HepG2 (cell line): ENCODE measurements around the gene FOXS1. TPM values are rescaled to one million over a fixed set of nuclear protein-coding genes. Genes with fewer than 3 reads are reported as not detected.

Experiments
- BRD4 ChIP-seq: sonication (generic); formaldehyde crosslinking; IDR thresholded peaks from 2 replicates; pipeline ENCODE4 v1.4.0; 2020; ENCODE audit warnings: missing genetic modification reagents
- GFI1 ChIP-seq: sonication (generic); formaldehyde crosslinking; IDR thresholded peaks from 2 replicates; pipeline ENCODE4 v1.5.0; 2020; ENCODE audit warnings: missing genetic modification reagents, mild to moderate bottlenecking, borderline replicate concordance
- GTF3A ChIP-seq: sonication (generic); formaldehyde crosslinking; conservative IDR thresholded peaks from 2 replicates; pipeline ENCODE4 v1.4.0; 2020; ENCODE audit warnings: mild to moderate bottlenecking, missing genetic modification reagents
- KDM6A ChIP-seq: IDR thresholded peaks from 2 replicates; pipeline ENCODE4 v1.6.1; 2016; ENCODE audit warnings: low read depth
- KLF15 ChIP-seq: sonication (generic); formaldehyde crosslinking; IDR thresholded peaks from 2 replicates; pipeline ENCODE4 v1.8.1; 2023; ENCODE audit warnings: borderline replicate concordance, mild to moderate bottlenecking, inconsistent platforms, missing genetic modification reagents, mixed read lengths
- MEIS1 ChIP-seq: sonication (generic); formaldehyde crosslinking; IDR thresholded peaks from 2 replicates; pipeline ENCODE4 v1.9.0; 2021; ENCODE audit warnings: mild to moderate bottlenecking, missing genetic modification reagents, moderate library complexity, borderline replicate concordance
- PAF1 ChIP-seq: IDR thresholded peaks from 2 replicates; pipeline ENCODE4 v1.6.1; 2016; ENCODE audit warnings: missing genetic modification reagents, missing compliant biosample characterization
- POGZ ChIP-seq: sonication (generic); formaldehyde crosslinking; IDR thresholded peaks from 2 replicates; pipeline ENCODE4 v1.4.0; 2020; ENCODE audit warnings: mild to moderate bottlenecking, missing genetic modification reagents
- PPARG ChIP-seq: conservative IDR thresholded peaks from 2 replicates; pipeline ENCODE4 v1.6.1; 2016; ENCODE audit warnings: missing biosample characterization, missing genetic modification reagents
- SAFB2 ChIP-seq: sonication (generic); formaldehyde crosslinking; IDR thresholded peaks from 2 replicates; pipeline ENCODE4 v1.5.1; 2020; ENCODE audit warnings: missing genetic modification reagents, low read depth, mild to moderate bottlenecking, borderline replicate concordance
- SP2 ChIP-seq: sonication (generic); formaldehyde crosslinking; IDR thresholded peaks from 2 replicates; pipeline ENCODE4 v1.5.1; 2020; ENCODE audit warnings: mild to moderate bottlenecking, missing genetic modification reagents
- ZMYM2 ChIP-seq: sonication (generic); formaldehyde crosslinking; IDR thresholded peaks from 2 replicates; pipeline ENCODE4 v1.8.0; 2022; ENCODE audit warnings: mild to moderate bottlenecking, missing genetic modification reagents
- ZNF20 ChIP-seq: sonication (generic); formaldehyde crosslinking; IDR thresholded peaks from 2 replicates; pipeline ENCODE4 v1.4.0; 2020; ENCODE audit warnings: mild to moderate bottlenecking, moderate library complexity, missing genetic modification reagents
- ZNF296 ChIP-seq: sonication (generic); formaldehyde crosslinking; conservative IDR thresholded peaks from 2 replicates; pipeline ENCODE4 v1.5.0; 2020; ENCODE audit warnings: mild to moderate bottlenecking, missing genetic modification reagents
- ZNF333 ChIP-seq: sonication (generic); formaldehyde crosslinking; IDR thresholded peaks from 2 replicates; pipeline ENCODE4 v1.4.0; 2020; ENCODE audit warnings: mild to moderate bottlenecking, missing genetic modification reagents, borderline replicate concordance
- ZNF737 ChIP-seq: sonication (generic); formaldehyde crosslinking; IDR thresholded peaks from 2 replicates; pipeline ENCODE4 v1.5.0; 2020; ENCODE audit warnings: missing genetic modification reagents, mild to moderate bottlenecking, borderline replicate concordance
- polyA plus RNA-seq, 8 experiments: library from polyadenylated mRNA; depleted of rRNA in 3 of 8; stranded (reverse) in 7 of 8; unstranded in 1 of 8; fragments of >200 nt; fragmentation: Illumina TruSeq in 4 of 8; extraction: Trizol in 4 of 8; gene quantifications; 2 replicates each; pipeline versions ENCODE4 v1.2.1 to v1.2.3, GENCODE V29; 2011 to 2016; ENCODE audit warnings: low read depth in 4 of 8, missing spikeins in 1 of 8, mixed read lengths in 1 of 8; ENCODE audit not compliant: insufficient read depth in 1 of 8
- total RNA-seq, 5 experiments: library from RNA; depleted of rRNA; stranded (reverse); fragments of >200 nt; fragmentation: Illumina TruSeq; extraction: Trizol; gene quantifications; 2 replicates each; pipeline ENCODE4 v1.2.3, GENCODE V29; 2016; ENCODE audit warnings: low read depth in 1 of 5
- TF ChIP-seq, protein P1 (sequence below), 2 experiments: sonication (generic) in 1 of 2; formaldehyde crosslinking in 1 of 2; IDR thresholded peaks; 2 replicates each; pipeline versions ENCODE4 v1.4.0 to v1.6.1; 2018 to 2020; ENCODE audit warnings: missing genetic modification reagents in 2 of 2, borderline replicate concordance in 1 of 2, low read depth in 1 of 2, mild to moderate bottlenecking in 1 of 2, missing biosample characterization in 1 of 2
- TF ChIP-seq, protein P2 (sequence below): sonication (generic); formaldehyde crosslinking; IDR thresholded peaks from 2 replicates; pipeline ENCODE4 v1.5.1; 2020; ENCODE audit warnings: missing genetic modification reagents, mild to moderate bottlenecking, borderline replicate concordance
- TF ChIP-seq, protein P3 (sequence below): sonication (generic); formaldehyde crosslinking; IDR thresholded peaks from 2 replicates; pipeline ENCODE4 v1.4.0; 2020; ENCODE audit warnings: missing genetic modification reagents, borderline replicate concordance
- TF ChIP-seq, protein P4 (sequence below): sonication (generic); formaldehyde crosslinking; IDR thresholded peaks from 2 replicates; pipeline ENCODE4 v1.4.0; 2020; ENCODE audit warnings: missing genetic modification reagents, mild to moderate bottlenecking, borderline replicate concordance

Gene FOXS1
- total and polyA plus RNA-seq, 2 of the 13 experiments (the other 11 are each of a cell fraction or from before 2014, with no cell fraction given), result not detected

DNA sequence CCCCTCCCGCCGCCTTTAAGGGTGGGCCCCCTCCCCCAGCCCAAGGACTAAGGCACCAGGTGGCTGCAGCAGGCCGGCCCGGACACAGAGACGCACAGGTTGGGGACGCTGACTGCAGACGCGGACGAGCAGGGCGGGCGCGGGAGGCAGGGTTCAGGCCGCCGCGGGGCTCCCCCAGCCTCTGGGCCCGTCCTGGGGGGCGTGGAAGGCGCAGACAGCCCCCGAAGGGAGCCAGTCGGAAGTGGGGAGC, 15.7 kb upstream of the FOXS1 start (continued):
- TF ChIP-seq ZNF20 (CRISPR knock-in tag) (no peak), ZNF737 (CRISPR knock-in tag) (no peak), ZMYM2 (CRISPR knock-in tag) (no peak), BRD4 (CRISPR knock-in tag) (no peak), MEIS1 (CRISPR knock-in tag) (no peak), GFI1 (CRISPR knock-in tag) (no peak), SP2 (CRISPR knock-in tag) (no peak), KLF15 (CRISPR knock-in tag) (no peak), GTF3A (no peak), PAF1 (CRISPR knock-in tag) (no peak), KDM6A (CRISPR knock-in tag) (no peak), ZNF333 (CRISPR knock-in tag) (0 out of 2 replicates have a peak, but pooled peaks have one; percentile 35), PPARG (CRISPR knock-in tag) (no peak), ZNF296 (CRISPR knock-in tag) (no peak), POGZ (CRISPR knock-in tag) (no peak; the same call in 1 of the 2 replicates), SAFB2 (CRISPR knock-in tag) (peak; percentile 78; the same call in 1 of the 2 replicates)
- TF ChIP-seq, protein P1, sequence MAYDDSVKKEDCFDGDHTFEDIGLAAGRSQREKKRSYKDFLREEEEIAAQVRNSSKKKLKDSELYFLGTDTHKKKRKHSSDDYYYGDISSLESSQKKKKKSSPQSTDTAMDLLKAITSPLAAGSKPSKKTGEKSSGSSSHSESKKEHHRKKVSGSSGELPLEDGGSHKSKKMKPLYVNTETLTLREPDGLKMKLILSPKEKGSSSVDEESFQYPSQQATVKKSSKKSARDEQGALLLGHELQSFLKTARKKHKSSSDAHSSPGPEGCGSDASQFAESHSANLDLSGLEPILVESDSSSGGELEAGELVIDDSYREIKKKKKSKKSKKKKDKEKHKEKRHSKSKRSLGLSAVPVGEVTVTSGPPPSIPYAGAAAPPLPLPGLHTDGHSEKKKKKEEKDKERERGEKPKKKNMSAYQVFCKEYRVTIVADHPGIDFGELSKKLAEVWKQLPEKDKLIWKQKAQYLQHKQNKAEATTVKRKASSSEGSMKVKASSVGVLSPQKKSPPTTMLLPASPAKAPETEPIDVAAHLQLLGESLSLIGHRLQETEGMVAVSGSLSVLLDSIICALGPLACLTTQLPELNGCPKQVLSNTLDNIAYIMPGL (CRISPR knock-in tag; IDR thresholded peaks at IDR 0.05; ENCODE audit: borderline replicate concordance in 1 of 2, low read depth in 1 of 2), result 0 out of 4 replicates have a peak, but pooled peaks of 1 of the 2 experiments have one; percentile 58
- TF ChIP-seq, protein P2, sequence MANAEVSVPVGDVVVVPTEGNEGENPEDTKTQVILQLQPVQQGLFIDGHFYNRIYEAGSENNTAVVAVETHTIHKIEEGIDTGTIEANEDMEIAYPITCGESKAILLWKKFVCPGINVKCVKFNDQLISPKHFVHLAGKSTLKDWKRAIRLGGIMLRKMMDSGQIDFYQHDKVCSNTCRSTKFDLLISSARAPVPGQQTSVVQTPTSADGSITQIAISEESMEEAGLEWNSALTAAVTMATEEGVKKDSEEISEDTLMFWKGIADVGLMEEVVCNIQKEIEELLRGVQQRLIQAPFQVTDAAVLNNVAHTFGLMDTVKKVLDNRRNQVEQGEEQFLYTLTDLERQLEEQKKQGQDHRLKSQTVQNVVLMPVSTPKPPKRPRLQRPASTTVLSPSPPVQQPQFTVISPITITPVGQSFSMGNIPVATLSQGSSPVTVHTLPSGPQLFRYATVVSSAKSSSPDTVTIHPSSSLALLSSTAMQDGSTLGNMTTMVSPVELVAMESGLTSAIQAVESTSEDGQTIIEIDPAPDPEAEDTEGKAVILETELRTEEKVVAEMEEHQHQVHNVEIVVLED (CRISPR knock-in tag), result no peak
- TF ChIP-seq, protein P3, sequence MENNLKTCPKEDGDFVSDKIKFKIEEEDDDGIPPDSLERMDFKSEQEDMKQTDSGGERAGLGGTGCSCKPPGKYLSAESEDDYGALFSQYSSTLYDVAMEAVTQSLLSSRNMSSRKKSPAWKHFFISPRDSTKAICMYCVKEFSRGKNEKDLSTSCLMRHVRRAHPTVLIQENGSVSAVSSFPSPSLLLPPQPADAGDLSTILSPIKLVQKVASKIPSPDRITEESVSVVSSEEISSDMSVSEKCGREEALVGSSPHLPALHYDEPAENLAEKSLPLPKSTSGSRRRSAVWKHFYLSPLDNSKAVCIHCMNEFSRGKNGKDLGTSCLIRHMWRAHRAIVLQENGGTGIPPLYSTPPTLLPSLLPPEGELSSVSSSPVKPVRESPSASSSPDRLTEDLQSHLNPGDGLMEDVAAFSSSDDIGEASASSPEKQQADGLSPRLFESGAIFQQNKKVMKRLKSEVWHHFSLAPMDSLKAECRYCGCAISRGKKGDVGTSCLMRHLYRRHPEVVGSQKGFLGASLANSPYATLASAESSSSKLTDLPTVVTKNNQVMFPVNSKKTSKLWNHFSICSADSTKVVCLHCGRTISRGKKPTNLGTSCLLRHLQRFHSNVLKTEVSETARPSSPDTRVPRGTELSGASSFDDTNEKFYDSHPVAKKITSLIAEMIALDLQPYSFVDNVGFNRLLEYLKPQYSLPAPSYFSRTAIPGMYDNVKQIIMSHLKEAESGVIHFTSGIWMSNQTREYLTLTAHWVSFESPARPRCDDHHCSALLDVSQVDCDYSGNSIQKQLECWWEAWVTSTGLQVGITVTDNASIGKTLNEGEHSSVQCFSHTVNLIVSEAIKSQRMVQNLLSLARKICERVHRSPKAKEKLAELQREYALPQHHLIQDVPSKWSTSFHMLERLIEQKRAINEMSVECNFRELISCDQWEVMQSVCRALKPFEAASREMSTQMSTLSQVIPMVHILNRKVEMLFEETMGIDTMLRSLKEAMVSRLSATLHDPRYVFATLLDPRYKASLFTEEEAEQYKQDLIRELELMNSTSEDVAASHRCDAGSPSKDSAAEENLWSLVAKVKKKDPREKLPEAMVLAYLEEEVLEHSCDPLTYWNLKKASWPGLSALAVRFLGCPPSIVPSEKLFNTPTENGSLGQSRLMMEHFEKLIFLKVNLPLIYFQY (CRISPR knock-in tag), result no peak
- TF ChIP-seq, protein P4, sequence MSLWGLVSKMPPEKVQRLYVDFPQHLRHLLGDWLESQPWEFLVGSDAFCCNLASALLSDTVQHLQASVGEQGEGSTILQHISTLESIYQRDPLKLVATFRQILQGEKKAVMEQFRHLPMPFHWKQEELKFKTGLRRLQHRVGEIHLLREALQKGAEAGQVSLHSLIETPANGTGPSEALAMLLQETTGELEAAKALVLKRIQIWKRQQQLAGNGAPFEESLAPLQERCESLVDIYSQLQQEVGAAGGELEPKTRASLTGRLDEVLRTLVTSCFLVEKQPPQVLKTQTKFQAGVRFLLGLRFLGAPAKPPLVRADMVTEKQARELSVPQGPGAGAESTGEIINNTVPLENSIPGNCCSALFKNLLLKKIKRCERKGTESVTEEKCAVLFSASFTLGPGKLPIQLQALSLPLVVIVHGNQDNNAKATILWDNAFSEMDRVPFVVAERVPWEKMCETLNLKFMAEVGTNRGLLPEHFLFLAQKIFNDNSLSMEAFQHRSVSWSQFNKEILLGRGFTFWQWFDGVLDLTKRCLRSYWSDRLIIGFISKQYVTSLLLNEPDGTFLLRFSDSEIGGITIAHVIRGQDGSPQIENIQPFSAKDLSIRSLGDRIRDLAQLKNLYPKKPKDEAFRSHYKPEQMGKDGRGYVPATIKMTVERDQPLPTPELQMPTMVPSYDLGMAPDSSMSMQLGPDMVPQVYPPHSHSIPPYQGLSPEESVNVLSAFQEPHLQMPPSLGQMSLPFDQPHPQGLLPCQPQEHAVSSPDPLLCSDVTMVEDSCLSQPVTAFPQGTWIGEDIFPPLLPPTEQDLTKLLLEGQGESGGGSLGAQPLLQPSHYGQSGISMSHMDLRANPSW (CRISPR knock-in tag), result no peak
